H1 (cell line): Measurements from ENCODE around the gene SFMBT2. TPM values are rescaled to one million over a fixed set of nuclear protein-coding genes. Genes with fewer than 3 reads are reported as not detected.

Experiments used
- CTCF ChIA-PET: fragments of 300-600 bp; sonication (Branson Sonifier 250); formaldehyde crosslinking; loops from one replicate; lab custom pipeline; 2021; ENCODE audit not compliant: partially characterized antibody; lab: Charles Lee
- POLR2A ChIA-PET: fragments of 300-600 bp; sonication (Branson Sonifier 250); formaldehyde crosslinking; loops from one replicate; lab custom pipeline; 2021; ENCODE audit warnings: inconsistent platforms; ENCODE audit not compliant: partially characterized antibody; lab: Charles Lee
- DNase-seq, 2 experiments: peaks; one replicate each; pipeline versions ENCODE4 v3.0.0 to v3.0.0-alpha.2; 2010 to 2022; ENCODE audit warnings: low spot score in 2 of 2, low read depth in 1 of 2, mixed read lengths in 1 of 2
- FAIRE-seq: peaks from 2 replicates; lab custom pipeline; 2011; peaks lifted over from hg19 to GRCh38; lab: Jason Lieb, UNC
- H2AFZ ChIP-seq: 2 replicates; pipeline ENCODE4 v1.8.1; 2012; ENCODE audit warnings: low read length, inconsistent platforms
- H2AK5ac ChIP-seq: 2 replicates; pipeline ENCODE4 v1.6.1; 2013; ENCODE audit warnings: low read depth, low read length
- H2BK120ac ChIP-seq: replicated peaks from 2 replicates; pipeline ENCODE3; 2013; ENCODE audit warnings: low read depth, low read length, inconsistent platforms
- H2BK12ac ChIP-seq: 2 replicates; pipeline ENCODE4 v1.6.1; 2013; ENCODE audit warnings: low read depth, low read length
- H2BK15ac ChIP-seq: 2 replicates; pipeline ENCODE4 v1.6.1; 2013; ENCODE audit warnings: low read length
- H2BK20ac ChIP-seq: 2 replicates; pipeline ENCODE4 v1.6.1; 2013; ENCODE audit warnings: low read length
- H2BK5ac ChIP-seq: 2 replicates; pipeline ENCODE4 v1.6.1; 2013; ENCODE audit warnings: low read depth, low read length
- H3K14ac ChIP-seq: 2 replicates; pipeline ENCODE4 v1.6.1; 2013; ENCODE audit warnings: inconsistent platforms; ENCODE audit not compliant: insufficient read length
- H3K18ac ChIP-seq: 2 replicates; pipeline ENCODE4 v1.6.1; 2013; ENCODE audit warnings: low read length; ENCODE audit errors: extremely low read depth
- H3K23ac ChIP-seq: 2 replicates; pipeline ENCODE4 v1.6.1; 2013; ENCODE audit warnings: inconsistent platforms; ENCODE audit not compliant: insufficient read length
- H3K23me2 ChIP-seq: 2 replicates; pipeline ENCODE4 v1.6.1; 2013; ENCODE audit warnings: low read depth, low read length
- H3K27ac ChIP-seq: 2 replicates; pipeline ENCODE4 v1.6.1; 2011; ENCODE audit warnings: low read depth, low read length, inconsistent platforms
- H3K27me3 ChIP-seq, 4 experiments: replicated peaks in 1 of 4; 1 replicate in 1 of 4; 2 replicates in 3 of 4; pipeline versions ENCODE4 v1.6.1 to v1.8.1; 2011 to 2013; ENCODE audit warnings: low read length in 3 of 4, mild to moderate bottlenecking in 3 of 4, inconsistent platforms in 2 of 4, mixed read lengths in 2 of 4, moderate library complexity in 1 of 4; ENCODE audit not compliant: control insufficient read depth in 3 of 4, insufficient read depth in 3 of 4; ENCODE audit errors: extremely low read depth in 1 of 4
- H3K36me3 ChIP-seq, 4 experiments: 2 replicates each; pipeline versions ENCODE4 v1.6.1 to v1.8.1; 2011 to 2013; ENCODE audit warnings: mild to moderate bottlenecking in 4 of 4, low read length in 3 of 4, moderate library complexity in 2 of 4, control low read depth in 1 of 4, inconsistent platforms in 1 of 4; ENCODE audit not compliant: insufficient read depth in 4 of 4, control insufficient read depth in 2 of 4
- H3K4ac ChIP-seq: replicated peaks from 2 replicates; pipeline ENCODE3; 2013; ENCODE audit warnings: low read length, low read depth, mixed read lengths, inconsistent platforms; ENCODE audit not compliant: insufficient read length
- H3K4me1 ChIP-seq, 4 experiments: replicated peaks in 1 of 4; 1 replicate in 1 of 4; 2 replicates in 3 of 4; pipeline versions ENCODE4 v1.6.1 to v1.8.1; 2011 to 2013; ENCODE audit warnings: low read length in 3 of 4, inconsistent platforms in 2 of 4, mixed read lengths in 1 of 4; ENCODE audit not compliant: insufficient read depth in 4 of 4, control insufficient read depth in 3 of 4
- H3K4me2 ChIP-seq, 2 experiments: 2 replicates each; pipeline versions ENCODE4 v1.6.1 to v1.8.1; 2011 to 2013; ENCODE audit warnings: low read depth in 2 of 2, low read length in 2 of 2, control low read depth in 1 of 2, inconsistent platforms in 1 of 2, mild to moderate bottlenecking in 1 of 2; ENCODE audit not compliant: insufficient read depth in 1 of 2
- H3K4me3 ChIP-seq, 4 experiments: fragments of 200-600, 300-600 bp in 1 of 4; sonication (generic), shearing (Covaris generic), sonication (Bioruptor Twin) in 1 of 4; 2 replicates each; pipeline versions ENCODE4 v1.5.1 to v1.8.1; 2011 to 2016; ENCODE audit warnings: low read length in 4 of 4, low read depth in 3 of 4, control low read depth in 2 of 4, inconsistent platforms in 2 of 4, mild to moderate bottlenecking in 2 of 4, mixed read lengths in 1 of 4, moderate library complexity in 1 of 4; ENCODE audit not compliant: insufficient read depth in 2 of 4; ENCODE audit errors: extremely low read depth in 1 of 4
- H3K56ac ChIP-seq: replicated peaks from 2 replicates; pipeline ENCODE3; 2013; ENCODE audit warnings: low read depth, mild to moderate bottlenecking, mixed read lengths, low read length, inconsistent platforms; ENCODE audit not compliant: insufficient read length
- H3K79me1 ChIP-seq: 2 replicates; pipeline ENCODE4 v1.6.1; 2013; ENCODE audit warnings: low read depth, low read length, control low read depth
- H3K79me2 ChIP-seq, 2 experiments: 2 replicates each; pipeline versions ENCODE4 v1.6.1 to v1.8.1; 2012 to 2013; ENCODE audit warnings: low read length in 2 of 2, mild to moderate bottlenecking in 2 of 2, inconsistent platforms in 1 of 2; ENCODE audit not compliant: insufficient read depth in 2 of 2, control insufficient read depth in 1 of 2
- H3K9ac ChIP-seq, 4 experiments: replicated peaks in 1 of 4; 1 replicate in 1 of 4; 2 replicates in 3 of 4; pipeline versions ENCODE4 v1.6.1 to v1.8.1; 2011 to 2013; ENCODE audit warnings: low read depth in 3 of 4, low read length in 3 of 4, control low read depth in 2 of 4, mild to moderate bottlenecking in 2 of 4, moderate library complexity in 2 of 4, inconsistent platforms in 1 of 4; ENCODE audit errors: extremely low read depth in 1 of 4
- H3K9me3 ChIP-seq, 2 experiments: 2 replicates each; pipeline versions ENCODE4 v1.6.1 to v1.8.1; 2012 to 2013; ENCODE audit warnings: mild to moderate bottlenecking in 2 of 2, moderate library complexity in 2 of 2, control low read depth in 1 of 2, inconsistent platforms in 1 of 2, low read depth in 1 of 2, low read length in 1 of 2, mixed read lengths in 1 of 2; ENCODE audit not compliant: insufficient read depth in 2 of 2
- H4K20me1 ChIP-seq, 2 experiments: replicated peaks in 1 of 2; 2 replicates each; pipeline versions ENCODE3 to v1.8.1; 2011 to 2013; ENCODE audit warnings: inconsistent platforms in 2 of 2, low read length in 2 of 2, mild to moderate bottlenecking in 1 of 2; ENCODE audit not compliant: insufficient read depth in 2 of 2, control insufficient read depth in 1 of 2
- H4K5ac ChIP-seq: 2 replicates; pipeline ENCODE4 v1.6.1; 2013; ENCODE audit warnings: low read length, low read depth, mixed read lengths, inconsistent platforms; ENCODE audit not compliant: insufficient read length
- H4K8ac ChIP-seq: 2 replicates; pipeline ENCODE4 v1.8.0; 2013; ENCODE audit warnings: mild to moderate bottlenecking, moderate library complexity, low read length, inconsistent platforms; ENCODE audit not compliant: insufficient read depth; ENCODE audit errors: extremely low read depth
- H4K91ac ChIP-seq: replicated peaks from 2 replicates; pipeline ENCODE3; 2013; ENCODE audit warnings: low read length, mixed read lengths, inconsistent platforms; ENCODE audit not compliant: insufficient read length
- ASH2L ChIP-seq: fragments of 200-600, 300-600 bp; sonication (generic); IDR thresholded peaks from one replicate; pipeline ENCODE4 v1.7.1; 2017; ENCODE audit warnings: low read length
- BRCA1 ChIP-seq: IDR thresholded peaks from 2 replicates; pipeline ENCODE4 v1.6.1; 2012; ENCODE audit warnings: low read depth, low read length, improper control_type of control experiment
- CHD1 ChIP-seq: IDR thresholded peaks from 2 replicates; pipeline ENCODE4 v1.6.1; 2012; ENCODE audit warnings: low read depth, low read length, improper control_type of control experiment
- GTF2F1 ChIP-seq: IDR thresholded peaks from 2 replicates; pipeline ENCODE4 v1.6.1; 2012; ENCODE audit warnings: low read depth, low read length, improper control_type of control experiment, borderline replicate concordance
- HDAC2 ChIP-seq, 2 experiments: fragments of 300-600 bp in 1 of 2; sonication (generic) in 1 of 2; IDR thresholded peaks; 2 replicates each; pipeline ENCODE4 v1.6.1; 2011 to 2012; ENCODE audit warnings: low read depth in 2 of 2, low read length in 2 of 2, mild to moderate bottlenecking in 2 of 2, moderate library complexity in 2 of 2, borderline replicate concordance in 1 of 2, inconsistent platforms in 1 of 2
- KDM1A ChIP-seq: fragments of 200-600, 300-600 bp; sonication (generic); IDR thresholded peaks from 2 replicates; pipeline ENCODE4 v1.7.1; 2016; ENCODE audit warnings: mild to moderate bottlenecking, low read length, borderline replicate concordance
- MAFK ChIP-seq: IDR thresholded peaks from 2 replicates; pipeline ENCODE4 v1.6.1; 2012; ENCODE audit warnings: low read depth, mild to moderate bottlenecking, improper control_type of control experiment, low read length
- SIN3A ChIP-seq, 2 experiments: IDR thresholded peaks in 1 of 2; conservative IDR thresholded peaks in 1 of 2; 2 replicates each; pipeline ENCODE4 v1.6.1; 2011 to 2012; ENCODE audit warnings: low read length in 2 of 2, improper control_type of control experiment in 1 of 2, low read depth in 1 of 2, mild to moderate bottlenecking in 1 of 2
- SIRT6 ChIP-seq: IDR thresholded peaks from one replicate; pipeline ENCODE4 v1.7.1; 2012; ENCODE audit warnings: low read length, inconsistent platforms
- SRF ChIP-seq: IDR thresholded peaks from 2 replicates; pipeline ENCODE4 v1.6.1; 2011; ENCODE audit warnings: mild to moderate bottlenecking, low read depth, low read length, moderate library complexity
- WGBS, 2 experiments: shearing (Covaris generic) in 1 of 2; methylation state at CpG; one replicate each; pipeline versions ENCODE4 v1.1.6 to v1.1.7; 2013 to 2015; ENCODE audit warnings: low lambda C conversion rate in 2 of 2, mixed read lengths in 2 of 2, inconsistent platforms in 1 of 2, low coverage in 1 of 2, missing lambda C conversion rate in 1 of 2; ENCODE audit not compliant: insufficient replicate concordance in 2 of 2, insufficient coverage in 1 of 2, insufficient read length in 1 of 2; ENCODE audit errors: extremely low coverage in 1 of 2, missing lambda C conversion rate in 1 of 2; 5-methylcytosine and 5-hydroxymethylcytosine counted together
- polyA plus RNA-seq, 7 experiments: library from polyadenylated mRNA; depleted of rRNA in 3 of 7; stranded (reverse) in 5 of 7; unstranded in 2 of 7; fragments of >200 nt in 5 of 7; fragments of 200-250 nt in 2 of 7; gene quantifications; 1 replicate in 5 of 7; 2 replicates in 1 of 7; 4 replicates in 1 of 7; pipeline versions ENCODE4 v1.2.1 to v1.2.3, GENCODE V29; 2011 to 2013; ENCODE audit warnings: missing spikeins in 2 of 7, mixed read lengths in 2 of 7
- total RNA-seq: library from RNA; stranded (reverse); fragmentation: NEBNext Ultra II Directional; extraction: Animal tissue kit (Norgen Biotek cat#: 25700); gene quantifications from 2 replicates; pipeline ENCODE4 v1.2.1, GENCODE V29; 2021
- TF ChIP-seq, protein P1 (sequence below): IDR thresholded peaks from 2 replicates; pipeline ENCODE4 v1.6.1; 2011; ENCODE audit warnings: low read length, improper control_type of control experiment

Gene SFMBT2
- total and polyA plus RNA-seq, 2 of the 8 experiments (the other 6 are each of a cell fraction or from before 2014, with no cell fraction given): 2.9 to 11.0 TPM

DNA sequence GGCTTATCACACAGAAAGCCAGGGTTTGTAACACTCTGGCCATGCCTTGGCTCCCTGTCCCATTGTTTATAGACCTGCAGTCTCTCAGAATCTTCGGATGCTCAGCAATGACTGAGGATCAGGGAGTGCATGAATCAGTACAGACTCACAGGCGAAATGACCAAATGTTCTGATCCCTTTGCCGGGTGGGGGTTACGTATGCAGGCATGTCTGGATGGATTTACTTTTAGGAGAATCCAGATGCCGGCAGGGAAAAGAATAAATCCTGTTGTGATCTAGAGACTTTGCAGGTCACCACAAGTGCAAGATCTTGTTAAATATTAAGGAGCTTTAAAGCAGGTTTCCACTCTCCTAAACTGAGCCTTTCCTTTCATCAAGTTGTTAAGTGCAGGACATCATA is 149.5 kb downstream of the SFMBT2 start:
- Histone ChIP-seq H4K5ac (no peak overlapping the region), H3K14ac (no peak overlapping the region), H3K79me1 (peaks cover 2% of the 10 kb centered on the region; the same call in 1 of the 2 replicates)
- no peak for TF ChIP-seq SIRT6
- no peak for TF ChIP-seq SIN3A (conservative IDR thresholded peaks at IDR 0.05 in 1 of 2, IDR thresholded peaks at IDR 0.05 in 1 of 2; ENCODE audit: low read depth in 1 of 2, low read length in 2 of 2)
- TF ChIP-seq GTF2F1: no peak
- no peak for TF ChIP-seq ASH2L
- TF ChIP-seq, protein P1, sequence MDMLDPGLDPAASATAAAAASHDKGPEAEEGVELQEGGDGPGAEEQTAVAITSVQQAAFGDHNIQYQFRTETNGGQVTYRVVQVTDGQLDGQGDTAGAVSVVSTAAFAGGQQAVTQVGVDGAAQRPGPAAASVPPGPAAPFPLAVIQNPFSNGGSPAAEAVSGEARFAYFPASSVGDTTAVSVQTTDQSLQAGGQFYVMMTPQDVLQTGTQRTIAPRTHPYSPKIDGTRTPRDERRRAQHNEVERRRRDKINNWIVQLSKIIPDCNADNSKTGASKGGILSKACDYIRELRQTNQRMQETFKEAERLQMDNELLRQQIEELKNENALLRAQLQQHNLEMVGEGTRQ: no peak
- TF ChIP-seq MAFK: no peak
- TF ChIP-seq BRCA1: no peak
- no peak for TF ChIP-seq HDAC2 (IDR thresholded peaks at IDR 0.05; ENCODE audit: borderline replicate concordance in 1 of 2, low read depth in 2 of 2, low read length in 2 of 2)
- no peak for TF ChIP-seq KDM1A
- TF ChIP-seq CHD1: no peak
- TF ChIP-seq SRF: no peak
- TF ChIP-seq, all 59 proteins: peak for 0
- Histone ChIP-seq H4K91ac (no peak overlapping the region), H3K9me3 (no peaks in the 10 kb centered on the region), H2BK5ac (no peak overlapping the region), H3K4me2 (no peak overlapping the region), H3K4ac (no peak overlapping the region), H3K79me2 (no peaks in the 10 kb centered on the region), H2AK5ac (no peak overlapping the region), H3K56ac (no peak overlapping the region), H2BK12ac (no peak overlapping the region), H3K4me3 (no peak overlapping the region), H2BK20ac (no peak overlapping the region), H3K23me2 (no peaks in the 10 kb centered on the region), H3K18ac (no peak overlapping the region), H3K27me3 (no peaks in the 10 kb centered on the region), H3K27ac (no peak overlapping the region), H2BK15ac (no peak overlapping the region), H3K23ac (no peak overlapping the region), H4K8ac (no peak overlapping the region), H2BK120ac (no peak overlapping the region), H3K9ac (no peak overlapping the region), H3K4me1 (no peaks in the 10 kb centered on the region; a peak in 1 of 7 replicates), H4K20me1 (no peaks in the 10 kb centered on the region), H2AFZ (no peak overlapping the region), H3K36me3 (no peaks in the 10 kb centered on the region)
- 93% methylated on average over 5 of the region's 5 CpGs; no CpG with 5 or more reads in 1 of the 2 experiments for WGBS, 2 experiments
- ChIA-PET CTCF (interaction anchor here (1.0 to 1.1 kb wide), 2 partner anchors 11 to 17 kb away, joined by 4 read pairs; no protein-coding TSS in a partner anchor), POLR2A (no interaction called here)
- DNase-seq (no peak), FAIRE-seq (no peak)
